ENCODE data around the gene DNAH8.

DNA sequence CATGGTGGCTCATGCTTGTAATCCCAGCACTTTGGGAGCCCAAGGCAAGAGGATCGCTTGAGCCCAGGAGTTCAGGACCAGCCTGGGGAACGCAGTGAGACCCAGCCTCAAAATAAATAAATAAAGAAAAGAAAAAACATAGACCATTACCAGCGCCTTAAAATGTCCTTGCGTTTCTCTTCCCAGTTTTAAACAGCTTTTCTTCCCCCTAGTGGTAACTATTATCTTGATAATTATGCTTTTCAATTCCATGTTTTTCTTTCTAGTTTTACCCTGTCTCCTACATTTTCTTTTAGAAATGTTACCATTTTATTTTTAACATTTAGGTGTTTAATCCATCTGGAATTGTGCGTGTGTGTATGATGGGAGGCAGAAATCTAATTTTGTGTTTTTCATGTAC, 24.4 kb downstream of the DNAH8 start:
- TF ChIP-seq, protein P1, sequence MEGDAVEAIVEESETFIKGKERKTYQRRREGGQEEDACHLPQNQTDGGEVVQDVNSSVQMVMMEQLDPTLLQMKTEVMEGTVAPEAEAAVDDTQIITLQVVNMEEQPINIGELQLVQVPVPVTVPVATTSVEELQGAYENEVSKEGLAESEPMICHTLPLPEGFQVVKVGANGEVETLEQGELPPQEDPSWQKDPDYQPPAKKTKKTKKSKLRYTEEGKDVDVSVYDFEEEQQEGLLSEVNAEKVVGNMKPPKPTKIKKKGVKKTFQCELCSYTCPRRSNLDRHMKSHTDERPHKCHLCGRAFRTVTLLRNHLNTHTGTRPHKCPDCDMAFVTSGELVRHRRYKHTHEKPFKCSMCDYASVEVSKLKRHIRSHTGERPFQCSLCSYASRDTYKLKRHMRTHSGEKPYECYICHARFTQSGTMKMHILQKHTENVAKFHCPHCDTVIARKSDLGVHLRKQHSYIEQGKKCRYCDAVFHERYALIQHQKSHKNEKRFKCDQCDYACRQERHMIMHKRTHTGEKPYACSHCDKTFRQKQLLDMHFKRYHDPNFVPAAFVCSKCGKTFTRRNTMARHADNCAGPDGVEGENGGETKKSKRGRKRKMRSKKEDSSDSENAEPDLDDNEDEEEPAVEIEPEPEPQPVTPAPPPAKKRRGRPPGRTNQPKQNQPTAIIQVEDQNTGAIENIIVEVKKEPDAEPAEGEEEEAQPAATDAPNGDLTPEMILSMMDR (IDR thresholded peaks at IDR 0.05; ENCODE audit: extremely low read depth in 1 of 2, insufficient read depth in 1 of 2, low read depth in 1 of 2, low read length in 2 of 2): peak; percentile 6 to 27
- TF ChIP-seq, protein P2, sequence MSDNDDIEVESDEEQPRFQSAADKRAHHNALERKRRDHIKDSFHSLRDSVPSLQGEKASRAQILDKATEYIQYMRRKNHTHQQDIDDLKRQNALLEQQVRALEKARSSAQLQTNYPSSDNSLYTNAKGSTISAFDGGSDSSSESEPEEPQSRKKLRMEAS (IDR thresholded peaks at IDR 0.05; ENCODE audit: insufficient read depth, insufficient read length): no peak
